ENCODE data around the gene AQP7.

AQP7 gene

GRCh38 chr9:33442125-33442524 is 39.8 kb upstream of the AQP7 start:
- Histone ChIP-seq H3K36me3 (ENCODE audit: control insufficient read depth, insufficient read depth, low read length) (no peaks in the 10 kb centered on the region), H3K4me3 (ENCODE audit: low read length) (no peak overlapping the region), H3K27ac (ENCODE audit: low read length) (no peak overlapping the region), H3K4me1 (ENCODE audit: control insufficient read depth, insufficient read depth, low read length) (peaks cover 4% of the 10 kb centered on the region), H3K27me3 (ENCODE audit: control insufficient read depth, insufficient read depth, low read length) (no peaks in the 10 kb centered on the region), H3K9me3 (ENCODE audit: control insufficient read depth, insufficient read depth, low read length) (no peaks in the 10 kb centered on the region)
- DNase-seq (ENCODE audit: low read depth, low spot score): no peak
- no CpG with 5 or more reads among the region's 15 CpGs for WGBS (ENCODE audit: insufficient coverage, insufficient read length)

GRCh38 chr9:33440609-33441008 is 38.2 kb upstream of the AQP7 start:
- no peaks in the 10 kb centered on the region for H3K36me3 ChIP-seq (ENCODE audit: control insufficient read depth, insufficient read depth, low read length)
- DNase-seq (ENCODE audit: low read depth, low spot score): no peak
- no peaks in the 10 kb centered on the region for H3K9me3 ChIP-seq (ENCODE audit: control insufficient read depth, insufficient read depth, low read length)
- WGBS (ENCODE audit: insufficient coverage, insufficient read length): no CpG with 5 or more reads among the region's 1 CpG
- peaks cover 4% of the 10 kb centered on the region for H3K4me1 ChIP-seq (ENCODE audit: control insufficient read depth, insufficient read depth, low read length)
- H3K4me3 ChIP-seq (ENCODE audit: low read length): no peak overlapping the region
- H3K27ac ChIP-seq (ENCODE audit: low read length): no peak overlapping the region
- no peaks in the 10 kb centered on the region for H3K27me3 ChIP-seq (ENCODE audit: control insufficient read depth, insufficient read depth, low read length)

- Histone ChIP-seq H3K4me3 (ENCODE audit: low read length) (no peak overlapping the region), H3K36me3 (ENCODE audit: control insufficient read depth, insufficient read depth, low read length) (no peaks in the 10 kb centered on the region), H3K27me3 (ENCODE audit: control insufficient read depth, insufficient read depth, low read length) (no peaks in the 10 kb centered on the region), H3K27ac (ENCODE audit: low read length) (no peak overlapping the region), H3K4me1 (ENCODE audit: control insufficient read depth, insufficient read depth, low read length) (peaks cover 4% of the 10 kb centered on the region), H3K9me3 (ENCODE audit: control insufficient read depth, insufficient read depth, low read length) (no peaks in the 10 kb centered on the region)
- DNase-seq (ENCODE audit: low read depth, low spot score): no peak
- no CpG with 5 or more reads among the region's 7 CpGs for WGBS (ENCODE audit: insufficient coverage, insufficient read length)
Measured at GRCh38 chr9:33440204-33440603, 37.8 kb upstream of the AQP7 start.

GRCh38 chr9:33439731-33440130 is 37.4 kb upstream of the AQP7 start:
- H3K4me1 ChIP-seq (ENCODE audit: control insufficient read depth, insufficient read depth, low read length): peaks cover 4% of the 10 kb centered on the region
- H3K27me3 ChIP-seq (ENCODE audit: control insufficient read depth, insufficient read depth, low read length): no peaks in the 10 kb centered on the region
- no CpG with 5 or more reads among the region's 6 CpGs for WGBS (ENCODE audit: insufficient coverage, insufficient read length)
- no peaks in the 10 kb centered on the region for H3K36me3 ChIP-seq (ENCODE audit: control insufficient read depth, insufficient read depth, low read length)
- no peak overlapping the region for H3K4me3 ChIP-seq (ENCODE audit: low read length)
- H3K9me3 ChIP-seq (ENCODE audit: control insufficient read depth, insufficient read depth, low read length): no peaks in the 10 kb centered on the region
- no peak overlapping the region for H3K27ac ChIP-seq (ENCODE audit: low read length)
- no peak for DNase-seq (ENCODE audit: low read depth, low spot score)

GRCh38 chr9:33438926-33439680 is 36.7 kb upstream of the AQP7 start:
- no peak for DNase-seq (ENCODE audit: low read depth, low spot score)
- WGBS (ENCODE audit: insufficient coverage, insufficient read length): no CpG with 5 or more reads among the region's 7 CpGs
- H3K4me1 ChIP-seq (ENCODE audit: control insufficient read depth, insufficient read depth, low read length): peaks cover 4% of the 10 kb centered on the region

GRCh38 chr9:33437898-33438297 is 35.5 kb upstream of the AQP7 start:
- no peaks in the 10 kb centered on the region for H3K36me3 ChIP-seq (ENCODE audit: control insufficient read depth, insufficient read depth, low read length)

More at GRCh38 chr9:33438926-33439680, 36.7 kb upstream of the AQP7 start:
- H3K9me3 ChIP-seq (ENCODE audit: control insufficient read depth, insufficient read depth, low read length): no peaks in the 10 kb centered on the region
- H3K4me3 ChIP-seq (ENCODE audit: low read length): no peak overlapping the region
- no peaks in the 10 kb centered on the region for H3K36me3 ChIP-seq (ENCODE audit: control insufficient read depth, insufficient read depth, low read length)
- H3K27ac ChIP-seq (ENCODE audit: low read length): no peak overlapping the region
- no peaks in the 10 kb centered on the region for H3K27me3 ChIP-seq (ENCODE audit: control insufficient read depth, insufficient read depth, low read length)

GRCh38 chr9:33437205-33437604 is 34.8 kb upstream of the AQP7 start:
- Histone ChIP-seq H3K9me3 (ENCODE audit: control insufficient read depth, insufficient read depth, low read length) (no peaks in the 10 kb centered on the region), H3K27ac (ENCODE audit: low read length) (no peak overlapping the region), H3K4me3 (ENCODE audit: low read length) (no peak overlapping the region), H3K27me3 (ENCODE audit: control insufficient read depth, insufficient read depth, low read length) (no peaks in the 10 kb centered on the region), H3K4me1 (ENCODE audit: control insufficient read depth, insufficient read depth, low read length) (no peaks in the 10 kb centered on the region), H3K36me3 (ENCODE audit: control insufficient read depth, insufficient read depth, low read length) (no peaks in the 10 kb centered on the region)
- no peak for DNase-seq (ENCODE audit: low read depth, low spot score)
- WGBS (ENCODE audit: insufficient coverage, insufficient read length): no CpG with 5 or more reads among the region's 2 CpGs

More at GRCh38 chr9:33437898-33438297, 35.5 kb upstream of the AQP7 start:
- no CpG with 5 or more reads among the region's 1 CpG for WGBS (ENCODE audit: insufficient coverage, insufficient read length)
- H3K27ac ChIP-seq (ENCODE audit: low read length): no peak overlapping the region
- no peaks in the 10 kb centered on the region for H3K27me3 ChIP-seq (ENCODE audit: control insufficient read depth, insufficient read depth, low read length)
- no peak for DNase-seq (ENCODE audit: low read depth, low spot score)
- H3K9me3 ChIP-seq (ENCODE audit: control insufficient read depth, insufficient read depth, low read length): no peaks in the 10 kb centered on the region
- no peak overlapping the region for H3K4me3 ChIP-seq (ENCODE audit: low read length)
- H3K4me1 ChIP-seq (ENCODE audit: control insufficient read depth, insufficient read depth, low read length): no peaks in the 10 kb centered on the region

- Histone ChIP-seq H3K36me3 (ENCODE audit: control insufficient read depth, insufficient read depth, low read length) (no peaks in the 10 kb centered on the region), H3K4me3 (ENCODE audit: low read length) (no peak overlapping the region), H3K27ac (ENCODE audit: low read length) (no peak overlapping the region), H3K27me3 (ENCODE audit: control insufficient read depth, insufficient read depth, low read length) (no peaks in the 10 kb centered on the region), H3K9me3 (ENCODE audit: control insufficient read depth, insufficient read depth, low read length) (no peaks in the 10 kb centered on the region), H3K4me1 (ENCODE audit: control insufficient read depth, insufficient read depth, low read length) (no peaks in the 10 kb centered on the region)
- DNase-seq (ENCODE audit: low read depth, low spot score): no peak
- WGBS (ENCODE audit: insufficient coverage, insufficient read length): no CpG with 5 or more reads among the region's 8 CpGs
Measured at GRCh38 chr9:33436445-33436844, 34.1 kb upstream of the AQP7 start.

- Histone ChIP-seq H3K4me3 (ENCODE audit: low read length) (no peak overlapping the region), H3K4me1 (ENCODE audit: control insufficient read depth, insufficient read depth, low read length) (no peaks in the 10 kb centered on the region), H3K36me3 (ENCODE audit: control insufficient read depth, insufficient read depth, low read length) (no peaks in the 10 kb centered on the region), H3K27me3 (ENCODE audit: control insufficient read depth, insufficient read depth, low read length) (no peaks in the 10 kb centered on the region), H3K9me3 (ENCODE audit: control insufficient read depth, insufficient read depth, low read length) (no peaks in the 10 kb centered on the region), H3K27ac (ENCODE audit: low read length) (no peak overlapping the region)
- DNase-seq (ENCODE audit: low read depth, low spot score): no peak
- WGBS (ENCODE audit: insufficient coverage, insufficient read length): no CpG with 5 or more reads among the region's 8 CpGs
Measured at GRCh38 chr9:33435821-33436277, 33.5 kb upstream of the AQP7 start.

- WGBS (ENCODE audit: insufficient coverage, insufficient read length): 100% methylated on average over 3 of the region's 16 CpGs
- Histone ChIP-seq H3K9me3 (ENCODE audit: control insufficient read depth, insufficient read depth, low read length) (no peaks in the 10 kb centered on the region), H3K27ac (ENCODE audit: low read length) (no peak overlapping the region)
Measured at GRCh38 chr9:33434317-33435105, 32.1 kb upstream of the AQP7 start.

More at GRCh38 chr9:33434317-33435105, 32.1 kb upstream of the AQP7 start:
- H3K36me3 ChIP-seq (ENCODE audit: control insufficient read depth, insufficient read depth, low read length): no peaks in the 10 kb centered on the region
- DNase-seq (ENCODE audit: low read depth, low spot score): no peak
- no peaks in the 10 kb centered on the region for H3K27me3 ChIP-seq (ENCODE audit: control insufficient read depth, insufficient read depth, low read length)
- H3K4me1 ChIP-seq (ENCODE audit: control insufficient read depth, insufficient read depth, low read length): no peaks in the 10 kb centered on the region
- no peak overlapping the region for H3K4me3 ChIP-seq (ENCODE audit: low read length)
